ENCODE data around the gene CAND1.

Gene CAND1

DNA sequence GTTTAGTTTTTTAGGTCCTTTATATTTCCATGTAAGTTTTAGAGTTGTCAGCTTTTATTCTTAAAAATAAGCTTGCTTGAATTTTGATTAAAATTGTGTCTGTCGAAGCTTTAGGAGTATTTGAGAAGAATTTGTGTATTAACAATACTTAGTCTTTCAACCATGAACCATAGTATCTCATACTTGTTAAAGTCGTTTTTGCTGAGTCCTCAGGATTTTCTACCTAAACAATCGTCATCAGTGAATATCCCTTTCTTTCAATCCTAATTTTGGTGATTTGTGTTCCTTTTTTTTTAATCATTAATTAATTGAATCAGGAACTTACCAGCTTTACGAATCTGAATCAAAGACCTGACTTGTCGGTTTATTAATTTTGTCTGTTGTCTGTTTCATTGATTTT lies 18.2 kb downstream of the CAND1 start:
- no peaks in the 10 kb centered on the region for H3K9me2 ChIP-seq (ENCODE audit: low read depth, low read length)
- H3K36me3 ChIP-seq (ENCODE audit: insufficient read depth, low read length): peaks cover 85% of the 10 kb centered on the region

DNA sequence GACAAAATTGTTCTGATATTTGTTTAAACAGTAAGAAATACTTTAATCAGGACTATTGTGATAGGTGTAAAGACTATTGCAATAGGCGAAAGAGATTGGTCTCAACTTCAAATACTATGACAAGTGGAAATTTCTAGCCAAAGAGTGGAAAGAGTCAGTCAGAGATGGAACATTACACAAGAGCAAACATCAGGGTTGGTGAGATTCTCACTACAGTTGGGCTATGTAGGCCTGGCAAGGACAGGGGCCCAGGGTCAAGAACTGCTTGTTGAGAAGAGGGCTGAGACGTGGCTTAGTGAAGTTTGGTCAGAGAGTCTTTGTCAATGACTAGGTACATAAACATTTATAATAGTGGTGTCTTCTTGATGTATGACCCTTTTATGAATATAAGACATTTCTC lies 19.4 kb downstream of the CAND1 start:
- peaks cover 86% of the 10 kb centered on the region for H3K79me2 ChIP-seq (ENCODE audit: insufficient read depth, low read length)
- H4K20me1 ChIP-seq (ENCODE audit: insufficient read depth, low read length): no peaks in the 10 kb centered on the region
- H3K36me3 ChIP-seq (ENCODE audit: insufficient read depth, low read length): peaks cover 83% of the 10 kb centered on the region
- no peak overlapping the region for H2AFZ ChIP-seq (ENCODE audit: low read length)
- H3K4me2 ChIP-seq (ENCODE audit: low read length): no peak overlapping the region
- H3K27ac ChIP-seq (ENCODE audit: low read depth, low read length, poor library complexity, severe bottlenecking): no peak overlapping the region
- H3K9ac ChIP-seq (ENCODE audit: low read length): no peak overlapping the region
- H3K4me1 ChIP-seq (ENCODE audit: insufficient read depth, low read length, severe bottlenecking): no peaks in the 10 kb centered on the region
- TF ChIP-seq EZH2 (IDR thresholded peaks at IDR 0.05; ENCODE audit: borderline replicate concordance, low read length): no peak
- TF ChIP-seq, protein P1, sequence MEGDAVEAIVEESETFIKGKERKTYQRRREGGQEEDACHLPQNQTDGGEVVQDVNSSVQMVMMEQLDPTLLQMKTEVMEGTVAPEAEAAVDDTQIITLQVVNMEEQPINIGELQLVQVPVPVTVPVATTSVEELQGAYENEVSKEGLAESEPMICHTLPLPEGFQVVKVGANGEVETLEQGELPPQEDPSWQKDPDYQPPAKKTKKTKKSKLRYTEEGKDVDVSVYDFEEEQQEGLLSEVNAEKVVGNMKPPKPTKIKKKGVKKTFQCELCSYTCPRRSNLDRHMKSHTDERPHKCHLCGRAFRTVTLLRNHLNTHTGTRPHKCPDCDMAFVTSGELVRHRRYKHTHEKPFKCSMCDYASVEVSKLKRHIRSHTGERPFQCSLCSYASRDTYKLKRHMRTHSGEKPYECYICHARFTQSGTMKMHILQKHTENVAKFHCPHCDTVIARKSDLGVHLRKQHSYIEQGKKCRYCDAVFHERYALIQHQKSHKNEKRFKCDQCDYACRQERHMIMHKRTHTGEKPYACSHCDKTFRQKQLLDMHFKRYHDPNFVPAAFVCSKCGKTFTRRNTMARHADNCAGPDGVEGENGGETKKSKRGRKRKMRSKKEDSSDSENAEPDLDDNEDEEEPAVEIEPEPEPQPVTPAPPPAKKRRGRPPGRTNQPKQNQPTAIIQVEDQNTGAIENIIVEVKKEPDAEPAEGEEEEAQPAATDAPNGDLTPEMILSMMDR (IDR thresholded peaks at IDR 0.05; ENCODE audit: low read length): no peak
- H3K4me3 ChIP-seq (ENCODE audit: low read depth, low read length, poor library complexity, severe bottlenecking): no peak overlapping the region
- no peaks in the 10 kb centered on the region for H3F3A ChIP-seq (ENCODE audit: insufficient read depth, low read length)
- H3K9me3 ChIP-seq (ENCODE audit: low read length): no peaks in the 10 kb centered on the region
- H3K9me2 ChIP-seq (ENCODE audit: low read depth, low read length): no peaks in the 10 kb centered on the region
- H3K27me3 ChIP-seq (ENCODE audit: insufficient read depth, low read length): no peaks in the 10 kb centered on the region

More for the DNA sequence above, 18.2 kb downstream of the CAND1 start:
- H3K9ac ChIP-seq (ENCODE audit: low read length): no peak overlapping the region
- H3K27me3 ChIP-seq (ENCODE audit: insufficient read depth, low read length): no peaks in the 10 kb centered on the region
- no peak overlapping the region for H3K27ac ChIP-seq (ENCODE audit: low read depth, low read length, poor library complexity, severe bottlenecking)
- H3K79me2 ChIP-seq (ENCODE audit: insufficient read depth, low read length): peaks cover 89% of the 10 kb centered on the region
- H3K9me3 ChIP-seq (ENCODE audit: low read length): no peaks in the 10 kb centered on the region
- no peaks in the 10 kb centered on the region for H4K20me1 ChIP-seq (ENCODE audit: insufficient read depth, low read length)
- no peak overlapping the region for H3K4me3 ChIP-seq (ENCODE audit: low read depth, low read length, poor library complexity, severe bottlenecking)
- TF ChIP-seq, protein P1 (IDR thresholded peaks at IDR 0.05; ENCODE audit: low read length): no peak
- TF ChIP-seq EZH2 (IDR thresholded peaks at IDR 0.05; ENCODE audit: borderline replicate concordance, low read length): no peak
- no peak overlapping the region for H3K4me2 ChIP-seq (ENCODE audit: low read length)
- H3F3A ChIP-seq (ENCODE audit: insufficient read depth, low read length): no peaks in the 10 kb centered on the region
- H3K4me1 ChIP-seq (ENCODE audit: insufficient read depth, low read length, severe bottlenecking): no peaks in the 10 kb centered on the region
- H2AFZ ChIP-seq (ENCODE audit: low read length): no peak overlapping the region

DNA sequence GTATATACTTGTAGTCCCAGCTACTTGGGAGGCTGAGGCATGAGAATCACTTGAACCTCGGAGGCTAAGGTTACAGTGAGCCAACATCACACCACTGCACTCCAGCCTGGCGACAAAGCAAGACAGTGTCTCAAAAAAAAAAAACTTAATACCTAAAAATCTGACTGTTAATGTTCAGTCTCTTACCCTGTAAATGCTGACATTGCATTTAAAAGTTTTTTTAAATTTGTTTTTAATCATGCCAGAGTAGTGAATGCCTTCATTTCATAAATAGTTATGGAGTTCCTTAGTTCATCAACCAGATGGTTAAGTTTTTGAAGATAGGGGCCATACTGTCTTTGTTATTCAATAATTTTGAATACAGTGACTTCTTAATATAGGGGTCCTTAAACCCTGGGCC lies 21.2 kb downstream of the CAND1 start:
- no peak for TF ChIP-seq EZH2 (IDR thresholded peaks at IDR 0.05; ENCODE audit: borderline replicate concordance, low read length)
- TF ChIP-seq, protein P1 (IDR thresholded peaks at IDR 0.05; ENCODE audit: low read length): no peak
- H3K27ac ChIP-seq (ENCODE audit: low read depth, low read length, poor library complexity, severe bottlenecking): no peak overlapping the region
- H3K9me2 ChIP-seq (ENCODE audit: low read depth, low read length): no peaks in the 10 kb centered on the region
- no peaks in the 10 kb centered on the region for H3K9me3 ChIP-seq (ENCODE audit: low read length)
- no peak overlapping the region for H3K4me3 ChIP-seq (ENCODE audit: low read depth, low read length, poor library complexity, severe bottlenecking)
- no peak overlapping the region for H2AFZ ChIP-seq (ENCODE audit: low read length)
- H3F3A ChIP-seq (ENCODE audit: insufficient read depth, low read length): no peaks in the 10 kb centered on the region
- H3K4me2 ChIP-seq (ENCODE audit: low read length): no peak overlapping the region
- H3K27me3 ChIP-seq (ENCODE audit: insufficient read depth, low read length): no peaks in the 10 kb centered on the region
- H4K20me1 ChIP-seq (ENCODE audit: insufficient read depth, low read length): no peaks in the 10 kb centered on the region
- peaks cover 77% of the 10 kb centered on the region for H3K36me3 ChIP-seq (ENCODE audit: insufficient read depth, low read length)
- H3K9ac ChIP-seq (ENCODE audit: low read length): no peak overlapping the region
- no peaks in the 10 kb centered on the region for H3K4me1 ChIP-seq (ENCODE audit: insufficient read depth, low read length, severe bottlenecking)
- H3K79me2 ChIP-seq (ENCODE audit: insufficient read depth, low read length): peaks cover 68% of the 10 kb centered on the region

All from OCI-LY1 (cell line).